HepG2 (cell line): ENCODE measurements around the gene CELF6.

Experiments used
- ELF3 ChIP-seq: IDR thresholded peaks from 2 replicates; pipeline ENCODE4 v1.6.1; 2016; ENCODE audit warnings: missing genetic modification reagents, missing compliant biosample characterization
- ZSCAN5A ChIP-seq: sonication (generic); formaldehyde crosslinking; IDR thresholded peaks from 2 replicates; pipeline ENCODE4 v1.8.0; 2022; ENCODE audit warnings: mild to moderate bottlenecking, missing genetic modification reagents, borderline replicate concordance

GRCh38 chr15:72331021-72331420 lies 11.1 kb upstream of the CELF6 start:
- TF ChIP-seq ELF3 (CRISPR knock-in tag) = no peak
- TF ChIP-seq ZSCAN5A (CRISPR knock-in tag) = no peak
